Stimulated activated CD8-positive, alpha-beta memory T cell treated with anti-CD3 and anti-CD28 coated beads, Interleukin-4, amount 100 ng/mL, for 24 hours (primary cell): ENCODE data around the gene C3orf38.
"Not testable (repeated sequence)": the region's sequence is repeated elsewhere in the genome, so short reads cannot be mapped to it uniquely, and the experiment has no call there.

ENCODE experiments used
- DNase-seq: peaks from one replicate; pipeline ENCODE4 v3.0.0-alpha.2; 2020; ENCODE audit warnings: low read depth

The C3orf38 gene

DNA sequence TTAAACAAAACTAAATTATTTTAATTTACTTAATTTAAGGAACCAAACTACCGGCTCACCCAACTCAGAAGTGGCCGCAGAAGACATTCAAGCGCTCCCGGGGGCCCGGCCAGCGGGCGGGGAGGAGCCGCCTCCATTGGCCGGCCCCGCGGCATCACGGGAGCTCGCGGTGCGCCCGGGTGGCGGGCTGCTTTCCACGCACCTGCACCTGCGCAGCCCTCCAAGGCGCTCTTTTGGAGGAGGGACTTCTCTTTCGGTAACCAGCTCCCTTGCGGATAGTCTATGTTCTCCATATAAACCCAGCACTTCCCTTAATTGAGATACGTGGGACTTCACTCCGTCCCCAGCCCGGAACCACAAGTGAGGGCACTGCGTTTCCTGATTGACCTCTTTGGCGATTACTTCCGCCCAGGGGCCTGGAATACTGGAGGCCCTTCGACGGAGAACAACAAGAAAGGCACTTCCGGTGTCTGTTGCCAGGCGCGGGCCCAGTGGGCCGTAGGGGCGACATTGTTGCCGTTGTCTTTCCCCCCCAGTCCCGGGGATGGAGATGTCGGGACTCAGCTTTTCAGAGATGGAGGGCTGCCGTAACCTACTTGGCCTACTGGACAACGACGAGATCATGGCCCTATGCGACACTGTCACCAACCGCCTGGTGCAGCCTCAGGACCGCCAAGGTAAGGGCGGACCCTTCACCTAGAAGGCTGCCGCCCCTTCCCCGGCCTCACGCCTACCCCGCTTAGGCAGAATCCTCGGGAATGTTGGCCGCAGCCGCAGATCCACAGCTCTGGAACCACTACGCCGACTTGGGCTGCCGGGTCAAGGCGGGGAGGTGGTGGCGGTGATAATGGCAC lies at the start of gene C3orf38:
Gene C3orf38 (plus strand): TSS at position 451 of the 854 bp plus-strand sequence. CDS start 94 bp downstream, at position 545.
- peak; percentile 66 for DNase-seq

DNA sequence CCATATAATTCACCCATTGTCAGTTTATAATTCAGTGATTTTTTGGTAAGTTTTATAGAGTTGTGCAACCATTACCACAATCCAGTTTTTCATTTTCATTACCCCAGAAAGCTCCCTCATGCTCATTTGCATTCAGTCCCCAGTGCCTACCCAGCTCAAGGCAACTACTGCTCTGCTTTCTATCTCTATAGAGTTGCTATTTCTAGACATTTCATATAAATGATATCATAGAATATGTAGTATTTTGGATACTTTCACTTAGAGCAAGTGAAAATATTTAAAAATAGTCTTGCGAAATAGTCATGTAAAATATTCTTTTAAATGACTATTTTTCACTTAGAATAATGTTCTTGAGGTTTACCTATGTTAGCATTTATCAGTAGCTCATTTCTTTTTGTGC lies 48.6 kb upstream of the C3orf38 start:
- DNase-seq, result no peak

DNA sequence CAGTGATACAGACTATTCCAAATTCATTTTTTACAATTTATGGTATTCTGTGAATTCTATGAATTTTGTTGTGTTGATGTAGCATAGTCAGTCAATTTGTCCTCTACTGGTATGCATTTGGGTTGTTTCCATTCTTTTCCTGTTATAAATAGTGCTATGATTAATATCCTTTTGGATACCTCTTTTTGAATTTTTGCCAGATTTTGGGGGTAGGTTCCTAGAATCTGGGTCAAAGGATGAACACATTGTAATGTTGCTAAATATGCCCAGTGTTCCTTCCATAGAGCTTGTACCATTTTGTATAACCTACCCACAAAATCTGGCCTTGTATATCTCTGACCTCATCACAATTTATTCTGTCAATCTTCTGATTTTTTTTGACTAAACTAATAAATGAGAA lies 44.4 kb upstream of the C3orf38 start:
- DNase-seq, result no peak

DNA sequence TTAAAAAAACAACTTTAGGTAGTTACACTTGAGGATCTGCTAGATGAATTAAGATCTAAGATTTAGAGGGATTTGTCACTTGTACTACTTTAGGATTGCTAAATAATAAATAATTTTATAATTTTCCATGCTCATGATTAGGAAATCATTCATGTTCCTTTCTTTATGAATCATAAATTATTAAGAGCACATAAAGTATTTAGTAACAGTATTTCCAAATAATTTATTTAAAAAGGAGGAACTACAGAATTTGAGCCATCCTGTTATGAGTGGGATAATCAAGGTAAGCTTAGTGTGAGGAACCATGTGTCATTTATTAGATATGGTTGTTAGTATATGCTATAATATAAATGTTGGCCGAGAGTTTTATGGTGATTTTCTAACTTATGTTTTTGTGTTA lies 37.5 kb upstream of the C3orf38 start:
- DNase-seq, result no peak

DNA sequence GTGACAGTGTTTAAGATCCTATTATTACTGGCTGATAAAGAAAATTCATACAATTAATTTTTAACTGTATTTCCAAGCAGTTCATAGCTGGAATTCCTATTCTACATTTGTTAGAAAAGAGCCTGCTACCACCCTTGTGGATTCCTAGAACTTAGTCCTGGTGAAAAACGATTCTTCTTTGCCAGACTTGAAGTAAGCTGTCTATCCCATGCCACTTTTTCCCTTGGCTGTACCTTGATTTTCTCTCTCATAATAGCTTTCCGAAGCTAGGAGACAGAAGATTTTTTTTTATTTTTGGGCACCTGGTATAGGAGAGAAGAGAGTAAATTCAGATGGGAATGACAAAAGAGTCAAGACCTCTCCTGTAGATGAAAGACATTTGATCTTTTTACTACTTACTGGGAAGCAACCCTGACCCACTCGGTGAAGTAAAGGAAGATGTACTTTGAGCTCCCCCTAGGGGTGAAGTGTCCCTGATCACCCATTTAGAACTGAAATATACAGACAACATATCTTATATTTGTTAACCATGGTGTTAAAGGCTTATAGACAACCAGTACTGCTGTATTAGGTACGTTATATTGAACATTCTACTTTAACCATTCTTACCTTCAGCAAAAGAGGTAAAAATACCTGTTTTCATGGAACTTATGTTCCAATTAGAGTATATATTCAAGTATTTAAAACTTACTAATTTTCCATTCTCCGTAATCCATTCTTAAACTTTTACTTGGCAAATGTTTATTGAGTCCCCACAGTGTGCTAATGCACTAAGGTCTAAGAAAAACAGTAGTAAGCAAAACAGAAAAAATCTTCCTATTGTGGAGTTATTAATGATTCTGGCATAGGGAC lies 36.2 kb upstream of the C3orf38 start:
- DNase-seq, result peak; percentile 17

DNA sequence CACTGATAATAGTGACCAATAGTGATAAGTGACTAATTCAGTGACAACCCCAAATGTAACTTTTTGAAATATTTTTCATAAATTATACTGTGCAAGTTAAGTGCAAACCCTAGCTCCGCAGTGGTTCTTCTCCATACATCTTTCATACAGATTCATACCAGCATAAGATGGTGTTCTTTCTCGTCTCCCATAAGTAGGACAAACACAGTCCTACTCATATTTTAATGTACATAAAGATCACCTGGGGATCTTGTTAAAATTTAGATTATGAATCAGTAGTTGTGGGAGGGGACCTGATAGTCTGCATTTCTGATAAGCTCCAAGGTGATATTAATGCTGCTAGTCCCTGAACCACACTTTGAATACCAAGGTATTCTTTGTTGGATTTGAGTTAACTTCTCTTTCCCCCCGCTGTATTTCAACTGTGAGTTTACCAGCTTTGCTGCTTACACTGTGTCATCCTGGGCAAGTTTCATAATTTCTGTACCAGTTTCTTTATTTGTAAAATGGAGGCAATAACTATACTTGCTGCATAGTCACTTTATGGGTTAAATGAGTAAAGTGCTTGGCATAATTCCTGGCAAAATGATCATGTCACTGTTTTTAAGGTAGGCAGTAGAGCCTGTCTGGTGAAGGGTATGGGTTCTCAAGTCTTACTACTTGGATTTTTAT lies 34.7 kb upstream of the C3orf38 start:
- no peak for DNase-seq

DNA sequence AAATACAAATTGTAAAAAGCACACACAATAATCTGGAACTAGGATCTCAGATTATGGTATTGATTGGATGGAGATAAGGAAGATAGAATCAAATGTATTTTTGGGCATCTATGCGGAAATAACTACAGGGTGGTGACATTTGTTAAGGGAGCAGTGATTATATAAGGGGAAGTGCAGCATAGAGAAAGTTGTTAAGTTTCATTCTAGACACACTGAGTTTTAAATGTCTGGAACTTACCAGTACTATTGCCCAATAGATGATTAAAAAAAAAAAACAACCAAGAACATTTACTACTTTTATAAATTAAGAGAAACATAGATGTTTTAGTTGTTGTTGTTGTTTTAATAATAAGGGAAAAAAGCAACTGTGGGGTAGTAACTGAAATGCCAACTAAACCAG lies 32.1 kb upstream of the C3orf38 start:
- DNase-seq, result no peak

DNA sequence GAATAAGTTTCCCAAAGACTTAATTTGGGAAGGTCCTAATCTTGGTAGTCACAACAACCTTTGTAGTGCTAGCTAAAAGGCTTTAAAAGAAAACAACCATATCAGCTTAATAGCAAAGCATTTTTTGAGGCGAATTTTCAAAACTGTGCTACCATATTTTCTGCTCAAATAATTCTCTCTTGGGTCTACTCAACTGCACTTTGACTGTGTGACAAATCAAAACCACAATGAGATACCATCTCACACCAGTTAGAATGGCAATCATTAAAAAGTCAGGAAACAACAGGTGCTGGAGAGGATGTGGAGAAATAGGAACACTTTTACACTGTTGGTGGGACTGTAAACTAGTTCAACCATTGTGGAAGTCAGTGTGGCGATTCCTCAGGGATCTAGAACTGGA lies 31.2 kb upstream of the C3orf38 start:
- not testable (repeated sequence) for DNase-seq

DNA sequence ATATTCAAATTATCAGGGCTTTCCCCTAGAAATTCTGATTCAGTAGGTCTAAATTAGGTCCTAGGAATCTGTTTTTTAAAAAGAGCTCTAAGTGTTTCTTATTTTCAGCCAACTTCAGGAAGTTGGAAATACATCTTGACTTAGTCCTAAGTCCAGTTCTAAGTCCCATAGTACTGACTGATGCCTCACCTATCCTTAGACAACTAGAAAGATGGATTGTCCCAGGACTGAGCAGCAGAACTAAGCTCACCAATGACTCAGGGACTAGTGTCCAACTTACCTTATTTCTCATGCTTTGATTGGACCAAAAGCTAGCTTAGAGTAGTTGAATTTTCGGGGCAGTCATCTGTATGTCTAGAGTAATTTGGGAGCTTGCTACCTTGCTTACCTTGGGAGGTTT lies 26.2 kb upstream of the C3orf38 start:
- DNase-seq, result no peak

DNA sequence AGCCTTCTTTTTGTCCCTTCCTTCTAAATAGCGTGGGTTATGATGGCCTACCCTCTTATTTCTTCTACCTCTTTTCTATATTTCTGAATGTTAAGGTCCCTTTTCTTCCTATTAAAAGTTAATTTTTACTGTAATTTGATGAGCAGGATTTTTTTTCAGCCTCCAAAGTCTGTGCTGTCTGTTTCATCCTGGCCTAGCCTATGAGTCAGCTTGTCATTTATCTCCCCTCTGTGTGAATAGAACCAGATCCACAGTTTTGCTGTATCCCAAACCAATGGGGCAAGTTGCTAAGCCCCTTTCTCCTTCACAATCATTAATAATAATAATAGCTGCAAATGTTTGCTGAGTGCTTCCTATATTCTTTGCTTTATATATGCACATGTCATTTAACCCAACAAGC lies 18.1 kb upstream of the C3orf38 start:
- DNase-seq, result no peak

DNA sequence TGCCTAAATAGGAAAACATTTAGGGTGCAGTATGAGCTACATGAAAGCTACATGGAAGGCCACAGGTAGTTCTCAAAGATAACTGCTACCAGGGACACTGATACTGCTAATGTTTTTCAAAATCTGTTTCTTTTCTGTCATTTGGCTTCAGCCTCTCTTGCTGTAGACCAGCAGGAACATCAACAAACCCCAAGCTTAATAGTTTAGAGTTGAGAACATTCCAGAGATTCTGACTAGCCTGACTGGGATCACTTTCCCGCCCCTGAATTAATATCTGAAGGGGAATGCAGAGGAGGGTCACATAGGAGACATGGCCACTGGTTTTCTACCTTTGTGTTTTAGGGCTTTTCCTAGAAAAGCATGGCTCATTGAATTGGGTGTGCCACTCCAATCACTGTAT lies 16.9 kb upstream of the C3orf38 start:
- DNase-seq, result no peak

DNA sequence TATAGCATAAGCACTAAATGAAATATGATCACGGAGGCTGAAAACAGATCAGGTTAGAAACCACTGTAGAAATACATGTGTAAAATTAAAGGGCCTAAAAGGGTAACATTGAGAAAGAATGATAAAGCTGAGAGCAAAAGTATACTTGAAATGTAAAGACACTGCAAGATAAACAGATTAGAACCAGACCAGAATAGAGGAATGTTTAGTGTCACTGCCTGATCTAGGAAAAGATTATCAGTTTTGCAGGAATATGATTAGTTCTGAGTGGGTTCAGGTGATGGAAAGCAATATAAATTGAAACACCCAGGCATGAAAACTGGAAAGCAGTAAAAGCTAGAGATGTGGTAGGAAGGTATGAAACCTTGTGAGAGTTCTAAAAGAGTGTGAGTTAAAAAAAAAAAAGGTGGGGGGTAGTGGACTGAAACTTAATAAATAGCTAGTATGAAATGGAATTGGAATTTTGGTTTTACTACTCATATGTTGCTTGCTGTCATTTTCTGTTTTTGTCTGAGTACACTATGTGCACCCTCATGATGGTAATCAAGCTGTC lies 16.0 kb upstream of the C3orf38 start:
- DNase-seq, result no peak

DNA sequence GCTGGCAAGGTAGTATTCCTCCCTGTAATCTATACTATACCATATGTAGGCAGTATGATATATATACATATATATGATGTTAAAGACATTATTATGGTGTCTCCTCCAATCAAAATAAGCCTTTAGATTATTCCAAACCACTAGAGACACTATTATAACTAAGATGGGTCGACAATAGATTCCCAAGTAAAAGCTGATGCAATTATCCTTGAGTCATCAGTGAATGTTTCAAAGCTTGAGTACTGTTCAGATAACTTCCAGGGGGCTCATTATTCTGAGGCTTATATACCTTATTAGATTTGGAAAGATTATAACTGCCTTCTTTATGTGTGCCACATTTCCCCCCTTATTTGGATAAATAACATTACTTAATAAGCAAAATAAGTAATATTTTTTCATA lies 11.9 kb upstream of the C3orf38 start:
- DNase-seq, result no peak

DNA sequence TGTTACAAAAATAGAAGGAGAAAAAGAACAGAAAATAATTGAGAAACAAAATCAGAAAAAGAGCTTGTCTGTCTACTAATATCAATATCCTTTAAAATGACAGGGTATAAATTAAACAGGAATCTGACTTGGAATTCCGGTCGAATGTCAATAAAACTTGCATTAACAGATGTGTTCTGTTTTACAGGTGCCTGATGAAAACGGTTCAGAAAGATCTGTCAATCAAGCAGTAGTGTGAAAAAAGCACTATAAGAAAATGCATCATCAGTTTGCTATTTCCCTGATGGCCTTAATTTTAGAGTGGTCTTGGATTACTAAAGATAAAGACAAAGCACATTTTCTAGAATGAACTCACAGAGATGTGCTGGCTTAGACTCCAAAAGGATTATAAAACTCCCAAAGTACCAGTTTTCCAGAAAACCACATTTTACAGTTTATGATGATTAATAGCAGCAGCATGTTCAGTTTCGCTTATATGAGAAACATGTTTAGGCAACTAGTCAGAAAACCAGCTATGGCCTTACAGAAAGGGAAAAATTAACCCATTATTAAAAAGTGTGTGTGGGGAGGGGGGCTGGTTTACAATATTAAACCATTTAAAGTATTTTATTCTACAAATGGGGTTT lies 8.2 kb upstream of the C3orf38 start:
- no peak for DNase-seq

DNA sequence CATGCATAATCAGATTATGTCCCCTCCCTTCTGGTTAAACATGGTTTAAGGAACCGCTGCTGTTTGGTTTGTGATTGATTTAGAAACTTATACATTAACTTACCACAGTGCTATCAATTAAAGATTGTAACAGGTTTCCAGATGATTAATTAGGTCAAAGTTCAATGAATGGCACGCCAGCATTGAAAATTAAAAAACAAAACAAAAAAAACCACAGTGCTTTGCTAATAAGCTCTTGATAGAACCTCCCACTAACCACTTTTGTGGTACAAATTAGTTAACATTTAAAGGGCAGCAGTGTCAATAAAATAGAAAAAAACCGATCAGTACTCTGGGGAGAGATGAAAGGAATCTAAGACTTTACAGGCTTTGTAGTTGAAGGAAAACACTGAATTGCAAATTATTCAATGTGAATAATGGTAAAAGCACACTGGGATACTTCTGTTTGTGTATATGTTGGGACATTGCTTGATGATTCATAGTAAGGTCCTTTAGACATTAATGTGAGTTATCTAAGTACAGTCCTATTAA lies 7.6 kb upstream of the C3orf38 start:
- no peak for DNase-seq

DNA sequence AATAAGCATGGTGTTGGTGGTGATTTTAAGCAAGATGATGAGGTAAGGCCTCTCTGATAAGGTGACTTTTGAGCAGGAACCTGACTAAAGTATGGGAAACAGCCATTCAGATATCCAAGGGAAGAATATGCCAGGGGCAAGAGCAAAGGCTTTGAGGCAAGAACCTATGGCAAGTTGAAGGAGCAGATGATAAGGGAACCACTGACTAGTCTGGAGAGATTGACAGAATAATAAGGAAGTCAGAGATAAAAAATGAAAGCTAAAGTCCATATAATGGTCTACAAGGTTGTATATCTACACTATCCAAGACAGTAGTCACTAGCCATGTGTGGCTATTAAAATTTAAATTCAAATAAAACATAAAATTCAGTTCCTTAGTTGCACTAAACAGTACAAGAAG lies 2.5 kb upstream of the C3orf38 start:
- no peak for DNase-seq

DNA sequence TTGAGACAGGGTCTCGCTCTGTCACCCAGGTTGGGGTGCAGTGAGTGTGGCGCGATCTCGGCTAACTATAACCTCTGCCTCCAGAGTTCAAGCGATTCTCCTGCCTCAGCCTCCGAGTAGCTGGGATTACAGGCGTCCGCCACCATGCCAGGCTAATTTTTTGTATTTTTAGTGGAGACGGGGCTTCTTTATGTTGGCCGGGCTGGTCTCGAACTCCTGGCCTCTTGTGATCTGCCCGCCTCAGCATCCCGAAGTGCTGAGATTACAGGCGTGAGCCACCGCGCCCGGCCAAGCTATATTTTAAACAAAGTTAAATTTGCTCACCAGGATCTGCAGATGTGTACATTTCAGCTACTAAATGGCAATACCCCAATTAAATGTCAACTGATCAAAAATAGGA lies 1.1 kb upstream of the C3orf38 start:
- DNase-seq, result no peak

DNA sequence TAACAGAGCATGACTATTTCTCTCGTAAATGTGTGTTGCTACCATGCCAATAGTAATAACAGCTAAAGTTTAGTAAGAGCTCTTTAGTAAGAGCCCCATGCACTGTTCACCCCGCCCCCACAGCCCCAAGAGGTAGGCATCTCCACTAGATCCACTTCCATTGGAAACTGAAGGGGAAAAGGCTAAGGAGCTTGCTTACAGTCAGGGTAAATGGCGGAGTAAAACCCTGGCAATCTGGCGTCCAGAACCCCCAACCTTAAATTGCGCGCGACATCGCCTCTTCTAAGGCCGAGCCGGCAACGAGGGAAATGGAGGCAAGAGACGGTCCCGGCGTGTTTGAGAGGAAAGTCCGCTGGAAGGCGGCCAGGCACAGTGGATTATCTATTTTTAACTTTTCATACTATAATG lies 654 bp upstream of the C3orf38 start:
- DNase-seq, result no peak

DNA sequence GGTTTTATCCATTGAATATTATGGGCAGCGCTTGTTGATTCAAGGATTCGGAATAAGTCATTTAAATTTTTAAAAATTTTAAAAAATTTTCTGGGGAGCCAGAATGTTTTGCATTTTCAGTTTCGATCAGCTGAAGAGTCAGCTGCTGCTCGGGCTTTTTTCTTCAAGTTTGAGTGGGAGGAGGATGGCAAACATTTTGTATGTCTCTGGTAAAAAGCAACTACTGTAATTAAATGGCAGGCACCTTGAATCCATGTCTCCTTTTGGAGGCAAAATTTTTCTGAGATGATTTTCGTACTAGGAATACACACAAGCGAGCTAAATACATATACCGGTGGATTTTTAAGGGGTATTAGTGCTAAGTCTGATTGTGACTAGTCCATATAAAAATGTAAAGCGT lies 612 bp downstream of the C3orf38 start:
- no peak for DNase-seq

DNA sequence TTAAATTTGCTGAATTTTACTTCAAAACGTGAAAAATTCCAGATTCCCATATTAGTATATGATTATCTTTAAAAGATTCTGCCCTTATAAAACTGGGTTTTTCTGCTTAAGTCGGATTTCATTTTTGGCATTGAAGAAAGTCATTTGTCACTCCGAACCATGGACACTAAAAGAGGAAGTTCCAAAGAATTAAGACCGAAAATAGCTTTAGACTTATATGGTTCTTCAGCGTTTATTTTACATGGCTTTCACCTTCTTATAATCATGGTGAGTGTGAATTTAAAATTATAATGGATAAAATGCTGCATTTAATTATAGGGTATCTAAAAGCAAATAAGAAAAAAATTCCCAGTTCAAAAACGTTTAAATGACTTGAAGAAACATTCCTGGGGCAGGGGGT lies 1.0 kb downstream of the C3orf38 start:
- no peak for DNase-seq

DNA sequence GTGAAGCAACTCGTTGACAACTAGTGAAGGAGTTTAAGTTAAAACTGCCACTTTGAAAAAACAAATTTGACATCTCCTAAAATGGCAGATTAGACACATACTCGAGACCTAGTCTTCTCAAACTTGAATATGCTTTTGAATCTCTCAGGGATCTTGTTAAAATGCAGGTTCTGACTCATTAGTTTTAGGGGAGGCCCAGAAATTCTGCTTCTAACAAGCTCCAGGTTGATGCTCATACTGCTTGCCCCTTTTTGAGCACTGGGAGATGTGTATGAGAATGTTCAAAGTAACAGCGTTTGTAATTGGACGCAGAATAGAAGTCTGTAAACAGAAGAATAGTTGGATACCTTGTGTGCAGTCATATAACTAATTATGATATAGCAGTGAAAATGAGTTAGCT lies 1.6 kb downstream of the C3orf38 start:
- no peak for DNase-seq

DNA sequence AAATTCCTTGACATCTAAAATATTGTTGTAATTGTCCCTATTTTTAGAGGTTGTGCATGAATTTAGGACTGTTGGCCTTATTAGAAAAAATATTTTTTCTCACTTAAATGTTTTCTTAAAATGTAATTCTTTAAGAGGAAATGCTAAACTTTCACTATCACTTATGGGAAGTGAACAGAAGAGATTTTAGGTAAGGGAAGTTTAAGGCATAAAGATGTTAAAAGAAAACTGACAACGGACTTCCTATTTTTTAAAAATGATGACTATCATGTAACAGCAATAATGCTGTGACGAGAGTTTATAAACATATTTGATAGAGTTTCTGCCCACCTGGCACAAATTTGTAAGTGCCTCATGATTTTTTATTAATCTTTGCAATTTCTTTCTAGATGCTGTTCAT lies 3.1 kb downstream of the C3orf38 start:
- DNase-seq, result no peak
